ENCODE measurements around the gene FMO4.
"Not testable (repeated sequence)": the region's sequence is repeated elsewhere in the genome, so short reads cannot be mapped to it uniquely, and the experiment has no call there.

DNA sequence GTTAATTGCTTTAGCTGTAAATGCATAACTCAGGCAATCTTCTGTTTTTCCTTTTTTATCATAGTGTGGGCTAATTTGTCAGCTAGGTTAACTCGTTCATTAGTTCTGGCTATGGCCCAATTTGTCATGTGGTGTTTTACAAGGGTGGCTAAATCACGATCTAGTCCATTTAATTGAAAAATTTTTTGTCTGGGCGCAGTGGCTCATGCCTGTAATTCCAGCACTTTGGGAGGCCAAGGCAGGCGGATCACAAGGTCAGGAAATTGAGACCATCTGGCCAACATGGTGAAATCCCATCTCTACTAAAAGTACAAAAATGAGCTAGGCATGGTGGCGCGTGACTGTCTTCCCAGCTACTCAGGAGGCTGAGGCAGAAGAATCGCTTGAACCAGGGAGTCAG, 18.6 kb upstream of the FMO4 start:
- TF ChIP-seq YY1 (IDR thresholded peaks at IDR 0.05; ENCODE audit: low read depth, low read length); MXI1 (IDR thresholded peaks at IDR 0.05; ENCODE audit: low read depth, low read length); ZNF207 (IDR thresholded peaks at IDR 0.05; ENCODE audit: borderline replicate concordance); EZH2 (IDR thresholded peaks at IDR 0.05; ENCODE audit: borderline replicate concordance, control insufficient read depth, low read depth, low read length); NBN (IDR thresholded peaks at IDR 0.05); EP300 (IDR thresholded peaks at IDR 0.05; ENCODE audit: borderline replicate concordance in 1 of 2, control insufficient read depth in 1 of 2, low read depth in 2 of 2, low read length in 2 of 2); KAT2A (conservative IDR thresholded peaks at IDR 0.05; ENCODE audit: control insufficient read depth, low read depth, low read length); ZNF24 (IDR thresholded peaks at IDR 0.05): not testable (repeated sequence)
- TF ChIP-seq, protein P1, sequence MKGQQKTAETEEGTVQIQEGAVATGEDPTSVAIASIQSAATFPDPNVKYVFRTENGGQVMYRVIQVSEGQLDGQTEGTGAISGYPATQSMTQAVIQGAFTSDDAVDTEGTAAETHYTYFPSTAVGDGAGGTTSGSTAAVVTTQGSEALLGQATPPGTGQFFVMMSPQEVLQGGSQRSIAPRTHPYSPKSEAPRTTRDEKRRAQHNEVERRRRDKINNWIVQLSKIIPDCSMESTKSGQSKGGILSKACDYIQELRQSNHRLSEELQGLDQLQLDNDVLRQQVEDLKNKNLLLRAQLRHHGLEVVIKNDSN (IDR thresholded peaks at IDR 0.05; ENCODE audit: borderline replicate concordance, extremely low read length, insufficient read depth, low read depth, low read length): not testable (repeated sequence)
- TF ChIP-seq, protein P2, sequence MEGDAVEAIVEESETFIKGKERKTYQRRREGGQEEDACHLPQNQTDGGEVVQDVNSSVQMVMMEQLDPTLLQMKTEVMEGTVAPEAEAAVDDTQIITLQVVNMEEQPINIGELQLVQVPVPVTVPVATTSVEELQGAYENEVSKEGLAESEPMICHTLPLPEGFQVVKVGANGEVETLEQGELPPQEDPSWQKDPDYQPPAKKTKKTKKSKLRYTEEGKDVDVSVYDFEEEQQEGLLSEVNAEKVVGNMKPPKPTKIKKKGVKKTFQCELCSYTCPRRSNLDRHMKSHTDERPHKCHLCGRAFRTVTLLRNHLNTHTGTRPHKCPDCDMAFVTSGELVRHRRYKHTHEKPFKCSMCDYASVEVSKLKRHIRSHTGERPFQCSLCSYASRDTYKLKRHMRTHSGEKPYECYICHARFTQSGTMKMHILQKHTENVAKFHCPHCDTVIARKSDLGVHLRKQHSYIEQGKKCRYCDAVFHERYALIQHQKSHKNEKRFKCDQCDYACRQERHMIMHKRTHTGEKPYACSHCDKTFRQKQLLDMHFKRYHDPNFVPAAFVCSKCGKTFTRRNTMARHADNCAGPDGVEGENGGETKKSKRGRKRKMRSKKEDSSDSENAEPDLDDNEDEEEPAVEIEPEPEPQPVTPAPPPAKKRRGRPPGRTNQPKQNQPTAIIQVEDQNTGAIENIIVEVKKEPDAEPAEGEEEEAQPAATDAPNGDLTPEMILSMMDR (IDR thresholded peaks at IDR 0.05 in 2 of 3, conservative IDR thresholded peaks at IDR 0.05 in 1 of 3; ENCODE audit: control insufficient read depth in 2 of 3, extremely low read depth in 1 of 3, insufficient read depth in 1 of 3, low read depth in 3 of 3, low read length in 3 of 3): not testable (repeated sequence)
